Transverse colon (tissue), 4 donors: ENCODE data around the gene PRTFDC1. TPM values are rescaled to one million over a fixed set of nuclear protein-coding genes. Genes with fewer than 3 reads are reported as not detected.
"Not testable (repeated sequence)": the region's sequence is repeated elsewhere in the genome, so short reads cannot be mapped to it uniquely, and the experiment has no call there.

Experiments
- DNase-seq: peaks from one replicate; pipeline ENCODE4 v3.0.0-alpha.2; 2019
- H3K27ac ChIP-seq, 4 donors: fragments of 200-600 bp; sonication (generic); 2 replicates each; pipeline ENCODE4 v1.5.1; 2016 to 2018; ENCODE audit warnings: inconsistent platforms in 4 of 4
- H3K27me3 ChIP-seq: fragments of 200-600 bp; sonication (generic); 2 replicates; pipeline ENCODE4 v1.5.1; 2017; ENCODE audit warnings: inconsistent platforms
- H3K36me3 ChIP-seq, 4 donors: fragments of 200-600 bp; sonication (generic); 2 replicates each; pipeline ENCODE4 v1.5.1; 2017 to 2019; ENCODE audit warnings: inconsistent platforms in 4 of 4
- H3K4me1 ChIP-seq, 4 donors: fragments of 200-600 bp; sonication (generic); 2 replicates each; pipeline ENCODE4 v1.5.1; 2017 to 2020; ENCODE audit warnings: inconsistent platforms in 4 of 4
- H3K4me3 ChIP-seq, 4 donors: fragments of 200-600 bp; sonication (generic); 1 replicate in 1 of 4; 2 replicates in 3 of 4; pipeline versions ENCODE4 v1.5.1 to v1.6.1; 2017 to 2019; ENCODE audit warnings: inconsistent platforms in 4 of 4
- H3K9me3 ChIP-seq, 2 donors: fragments of 200-600 bp; sonication (generic); 2 replicates each; pipeline ENCODE4 v1.5.1; 2017 to 2019; ENCODE audit warnings: inconsistent platforms in 2 of 2
- CTCF ChIP-seq, 5 experiments: fragments of 200-600 bp in 3 of 5; fragments of 450-650 bp in 2 of 5; sonication (generic) in 3 of 5; IDR thresholded peaks; 1 replicate in 2 of 5; 2 replicates in 3 of 5; pipeline ENCODE4 v1.5.1; 2016 to 2017; ENCODE audit warnings: antibody characterized with exemption in 5 of 5, inconsistent platforms in 3 of 5, mild to moderate bottlenecking in 2 of 5, moderate library complexity in 1 of 5
- EP300 ChIP-seq: sonication (generic); formaldehyde crosslinking; IDR thresholded peaks from one replicate; pipeline ENCODE4 v1.6.1; 2017; ENCODE audit warnings: antibody characterized with exemption, low read depth
- POLR2A ChIP-seq: fragments of 450-650 bp; IDR thresholded peaks from one replicate; pipeline ENCODE4 v1.6.1; 2016; ENCODE audit warnings: antibody characterized with exemption, mild to moderate bottlenecking, moderate library complexity
- POLR2AphosphoS5 ChIP-seq, 3 donors: sonication (generic); formaldehyde crosslinking; IDR thresholded peaks; one replicate each; pipeline ENCODE4 v1.6.1; 2016; ENCODE audit warnings: antibody characterized with exemption in 3 of 3
- WGBS, 2 donors: methylation state at CpG; one replicate each; pipeline ENCODE4 v1.1.5; 2018; ENCODE audit warnings: low coverage in 1 of 2; 5-methylcytosine and 5-hydroxymethylcytosine counted together
- in situ Hi-C, 4 donors: fragments of 200-750 bp; cut with MboI; loops; one replicate each; pipeline versions ENCODE4 v1.15.0 to v1.15.1; 2017; ENCODE audit warnings: low sequenced_read_pairs in 3 of 4, low pct_ligation_motif_present in 1 of 4, low pct_unique_long_range_greater_than_20kb in 1 of 4
- intact Hi-C: fragments of 100-400 bp; cut with DNase I; formaldehyde crosslinking; loops from one replicate; pipeline ENCODE4 v1.15.1; 2023; ENCODE audit warnings: low total_unique reads
- total RNA-seq, 4 donors: library from RNA; depleted of rRNA; stranded (reverse); fragments of >200 nt; gene quantifications; one replicate each; pipeline ENCODE4 v1.1.0, GENCODE V29; 2016

The PRTFDC1 gene
- total RNA-seq, 4 donors from 2014 or later: 0.80 to 6.7 (median 4.9) TPM; not detected in 1

DNA sequence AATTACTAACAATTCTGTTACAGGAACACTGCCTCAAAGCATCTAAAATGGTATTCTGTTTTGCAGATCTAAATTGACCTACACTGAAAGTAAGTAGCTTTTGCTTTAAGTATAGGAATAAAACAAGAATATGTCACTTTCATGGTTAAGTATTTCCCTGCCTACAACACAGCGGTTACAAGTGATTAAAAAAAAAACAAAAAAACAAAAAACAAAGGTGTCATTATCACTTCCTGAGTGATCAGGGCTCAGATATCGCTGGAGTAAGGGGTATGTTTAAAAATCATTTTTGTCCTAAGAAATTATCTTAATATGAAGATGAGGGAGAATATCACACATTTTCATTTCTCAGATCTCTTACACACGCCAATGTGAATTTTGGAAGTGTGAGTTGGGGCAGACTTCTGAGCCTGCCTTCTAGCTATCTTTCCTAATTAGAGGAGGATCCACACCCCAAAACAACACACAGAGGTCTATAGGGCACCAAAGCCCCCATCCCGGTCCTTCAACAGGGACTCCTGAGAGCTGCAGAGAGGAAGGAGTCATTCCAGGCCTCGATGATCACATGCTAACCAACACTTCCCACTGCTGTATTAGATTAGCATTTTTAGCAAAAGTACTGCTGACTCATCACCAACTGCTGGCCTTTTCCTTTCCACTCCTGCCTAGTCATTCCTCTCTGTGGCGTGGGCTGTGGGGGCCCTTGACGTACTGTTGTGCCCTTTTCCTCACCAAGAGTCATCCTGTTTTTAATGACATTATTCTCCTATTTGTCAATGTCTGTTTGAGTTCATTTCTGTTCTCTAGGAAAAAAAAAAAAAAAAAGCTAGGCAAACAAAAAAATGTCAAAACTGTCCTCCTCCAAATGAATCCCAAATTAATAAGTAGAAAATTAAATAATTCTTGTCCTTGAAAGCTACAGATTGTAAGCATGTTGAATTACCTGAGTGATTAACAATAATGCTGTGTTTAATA lies 31.2 kb downstream of the PRTFDC1 start:
- WGBS, 2 donors: 42 to 52% methylated on average over 3 to 7 of the region's 7 CpGs
- H3K36me3 ChIP-seq: no peaks in the 10 kb centered on the region

GRCh38 chr10:24920192-24920591 lies 32.2 kb downstream of the PRTFDC1 start:
- intact Hi-C loops, H3K4me3 ChIP-seq, H3K27me3 ChIP-seq, DNase-seq, H3K27ac ChIP-seq, in situ Hi-C loops, H3K36me3 ChIP-seq, H3K9me3 ChIP-seq: not testable (repeated sequence)
- H3K4me1 ChIP-seq: peaks cover 0 to 11% (median 5%) of the 10 kb centered on the region in 4 donors
- WGBS, 2 donors: 100% methylated on average over 2 of the region's 2 CpGs

More for the DNA sequence above, 31.2 kb downstream of the PRTFDC1 start:
- DNase-seq: peak; percentile 45
- in situ Hi-C loops (no loop called here), intact Hi-C loops (no loop called here)
- H3K4me1 ChIP-seq: peaks cover 0 to 11% (median 2%) of the 10 kb centered on the region in 4 donors
- H3K27me3 ChIP-seq: no peaks in the 10 kb centered on the region
- no peaks in the 10 kb centered on the region for H3K9me3 ChIP-seq
- H3K27ac ChIP-seq: peak overlapping the region in 2 of 4 donors; percentile 34 to 36
- H3K4me3 ChIP-seq: no peak overlapping the region
- no peak for TF ChIP-seq CTCF (IDR thresholded peaks at IDR 0.05)
- TF ChIP-seq EP300: no peak
- TF ChIP-seq POLR2A: no peak
- TF ChIP-seq POLR2AphosphoS5 (IDR thresholded peaks at IDR 0.05): no peak

GRCh38 chr10:24919629-24920028 lies 32.8 kb downstream of the PRTFDC1 start:
- H3K36me3 ChIP-seq, in situ Hi-C loops, H3K4me3 ChIP-seq, DNase-seq, H3K27ac ChIP-seq, H3K27me3 ChIP-seq, intact Hi-C loops, H3K9me3 ChIP-seq: not testable (repeated sequence)
- 88 to 100% methylated on average over 1 of the region's 1 CpG for WGBS, 2 donors
- peaks cover 0 to 12% (median 5%) of the 10 kb centered on the region in 4 donors for H3K4me1 ChIP-seq

GRCh38 chr10:24917979-24918378 lies 34.4 kb downstream of the PRTFDC1 start:
- in situ Hi-C loops (no loop called here), intact Hi-C loops (no loop called here)
- peaks cover 0 to 12% (median 5%) of the 10 kb centered on the region in 4 donors for H3K4me1 ChIP-seq
- no peaks in the 10 kb centered on the region for H3K36me3 ChIP-seq
- no peaks in the 10 kb centered on the region for H3K9me3 ChIP-seq
- H3K4me3 ChIP-seq: no peak overlapping the region
- no peak overlapping the region for H3K27ac ChIP-seq
- no peak for TF ChIP-seq CTCF (IDR thresholded peaks at IDR 0.05)
- TF ChIP-seq EP300: no peak
- no peak for TF ChIP-seq POLR2AphosphoS5 (IDR thresholded peaks at IDR 0.05)
- TF ChIP-seq POLR2A: no peak
- no peaks in the 10 kb centered on the region for H3K27me3 ChIP-seq
- DNase-seq: no peak

- intact Hi-C loops (no loop called here), in situ Hi-C loops (no loop called here)
- Histone ChIP-seq H3K4me3 (no peak overlapping the region), H3K27ac (no peak overlapping the region), H3K36me3 (no peaks in the 10 kb centered on the region), H3K4me1 (peaks cover 0 to 12% (median 5%) of the 10 kb centered on the region in 4 donors), H3K27me3 (no peaks in the 10 kb centered on the region), H3K9me3 (no peaks in the 10 kb centered on the region)
- no peak for DNase-seq
- 91 to 97% methylated on average over 3 of the region's 3 CpGs for WGBS, 2 donors
- TF ChIP-seq POLR2AphosphoS5 (IDR thresholded peaks at IDR 0.05) (no peak), EP300 (no peak), POLR2A (no peak), CTCF (IDR thresholded peaks at IDR 0.05) (no peak)
Measured at GRCh38 chr10:24917493-24917892, 34.9 kb downstream of the PRTFDC1 start.
